K562 (cell line): ENCODE data around the gene CPED1. TPM values are rescaled to one million over a fixed set of nuclear protein-coding genes. Genes with fewer than 3 reads are reported as not detected.

Experiments
- ATAC-seq: fragments of 200-7000 bp; cut with Tn5 transposase; 3 replicates; pipeline ENCODE4 v1.9.1; 2020; ENCODE audit warnings: moderate library complexity
- BruUV-seq: library from RNA; stranded (reverse); fragments of 400-500 nt; replicated peaks from 2 replicates; lab custom pipeline; 2021; lab: Mats Ljungman, UMichigan
- CTCF ChIA-PET: fragments of 300-600 bp; formaldehyde crosslinking; extraction: SDS; loops from one replicate; lab custom pipeline; 2021; ENCODE audit warnings: low intra/inter-chr PET ratio; lab: Yijun Ruan, JAX
- POLR2A ChIA-PET: fragments of 300-600, 350-650 bp; sonication (Branson Sonifier 250); formaldehyde crosslinking; extraction: SDS; loops from one replicate; lab custom pipeline; 2021; ENCODE audit warnings: antibody characterized with exemption, inconsistent platforms; lab: Yijun Ruan, JAX
- DNase-seq, 4 experiments: peaks; one replicate each; pipeline versions ENCODE4 v3.0.0 to v3.0.0-alpha.2; 2011 to 2018; ENCODE audit warnings: low spot score in 3 of 4, mixed read lengths in 3 of 4; ENCODE audit errors: extremely low read depth in 1 of 4
- FAIRE-seq: peaks from 2 replicates; lab custom pipeline; 2011; peaks lifted over from hg19 to GRCh38; lab: Jason Lieb, UNC
- H2AFZ ChIP-seq: 2 replicates; pipeline ENCODE4 v1.6.0; 2011; ENCODE audit warnings: low read depth, low read length, control low read depth, inconsistent platforms
- H3K27ac ChIP-seq: fragments of 200-600 bp; 3 replicates; pipeline ENCODE4 v1.8.0; 2011; ENCODE audit warnings: low read depth, mild to moderate bottlenecking, control low read depth, inconsistent platforms, low read length, moderate library complexity, mixed read lengths; ENCODE audit errors: extremely low read depth
- H3K27me3 ChIP-seq, 2 experiments: fragments of 300-600 bp in 1 of 2; 2 replicates in 1 of 2; 3 replicates in 1 of 2; pipeline versions ENCODE4 v1.6.0 to v1.8.0; 2011; ENCODE audit warnings: inconsistent platforms in 2 of 2, low read length in 2 of 2, mild to moderate bottlenecking in 1 of 2, mixed read lengths in 1 of 2, moderate library complexity in 1 of 2; ENCODE audit not compliant: control insufficient read depth in 2 of 2, insufficient read depth in 2 of 2
- H3K36me3 ChIP-seq: fragments of 300-600 bp; 3 replicates; pipeline ENCODE4 v1.8.0; 2011; ENCODE audit warnings: mild to moderate bottlenecking, low read length, inconsistent platforms; ENCODE audit not compliant: control insufficient read depth, insufficient read depth
- H3K4me1 ChIP-seq, 2 experiments: fragments of 200-600 bp in 1 of 2; replicated peaks in 1 of 2; 2 replicates in 1 of 2; 3 replicates in 1 of 2; pipeline versions ENCODE4 v1.5.1 to v1.8.0; 2011; ENCODE audit warnings: inconsistent platforms in 2 of 2, low read length in 2 of 2, mild to moderate bottlenecking in 1 of 2, mixed read lengths in 1 of 2, moderate library complexity in 1 of 2; ENCODE audit not compliant: control insufficient read depth in 2 of 2, insufficient read depth in 2 of 2
- H3K4me2 ChIP-seq: 2 replicates; pipeline ENCODE4 v1.6.1; 2011; ENCODE audit warnings: low read length, control low read depth, inconsistent platforms, mixed read lengths; ENCODE audit not compliant: insufficient read depth
- H3K4me3 ChIP-seq: fragments of 200-600 bp; sonication (generic), shearing (Covaris generic); 2 replicates; pipeline ENCODE4 v1.5.1; 2016; ENCODE audit warnings: control low read depth, inconsistent platforms
- H3K79me2 ChIP-seq: fragments of 200-600 bp; 3 replicates; pipeline ENCODE4 v1.8.0; 2011; ENCODE audit warnings: low read length, inconsistent platforms; ENCODE audit not compliant: control insufficient read depth, insufficient read depth
- H3K9ac ChIP-seq, 2 experiments: 2 replicates each; pipeline versions ENCODE4 v1.6.0 to v1.6.1; 2011; ENCODE audit warnings: low read depth in 2 of 2, low read length in 2 of 2, control low read depth in 1 of 2, inconsistent platforms in 1 of 2, mild to moderate bottlenecking in 1 of 2, mixed read lengths in 1 of 2; ENCODE audit not compliant: insufficient read depth in 1 of 2
- H3K9me1 ChIP-seq: one replicate; pipeline ENCODE4 v1.6.0; 2011; ENCODE audit warnings: inconsistent platforms, mild to moderate bottlenecking, low read length, moderate library complexity; ENCODE audit not compliant: control insufficient read depth, insufficient read depth
- H3K9me3 ChIP-seq: replicated peaks from 2 replicates; pipeline ENCODE4 v1.5.1; 2011; ENCODE audit warnings: low read depth, low read length, inconsistent platforms; ENCODE audit not compliant: control insufficient read depth, insufficient read depth
- H4K20me1 ChIP-seq: replicated peaks from 2 replicates; pipeline ENCODE4 v1.6.1; 2011; ENCODE audit warnings: low read length, inconsistent platforms, mixed read lengths; ENCODE audit not compliant: control insufficient read depth, insufficient read depth
- ARID1B ChIP-seq: fragments of 450-650 bp; IDR thresholded peaks from 2 replicates; pipeline ENCODE4 v1.6.1; 2016; ENCODE audit warnings: antibody characterized with exemption, mild to moderate bottlenecking, inconsistent platforms
- ARNT ChIP-seq, 2 experiments: fragments of 450-650 bp; IDR thresholded peaks; 2 replicates each; pipeline ENCODE4 v1.6.1; 2016; ENCODE audit warnings: mild to moderate bottlenecking in 1 of 2
- ETV6 ChIP-seq, 3 experiments: fragments of 150-350 bp in 1 of 3; sonication (generic) in 1 of 3; formaldehyde crosslinking in 1 of 3; IDR thresholded peaks; 2 replicates each; pipeline versions ENCODE4 v1.6.1 to v1.8.0; 2014 to 2022; ENCODE audit warnings: borderline replicate concordance in 2 of 3, low read depth in 2 of 3, antibody characterized with exemption in 1 of 3, low read length in 1 of 3, mild to moderate bottlenecking in 1 of 3, missing genetic modification reagents in 1 of 3
- FOXA3 ChIP-seq, 2 experiments: fragments of 450-650 bp in 1 of 2; sonication (generic) in 1 of 2; formaldehyde crosslinking; IDR thresholded peaks in 1 of 2; conservative IDR thresholded peaks in 1 of 2; 2 replicates each; pipeline versions ENCODE4 v1.4.0 to v1.8.0; 2020 to 2022; ENCODE audit warnings: mild to moderate bottlenecking in 2 of 2, missing genetic modification reagents in 1 of 2
- HBP1 ChIP-seq: fragments of 450-650 bp; formaldehyde crosslinking; IDR thresholded peaks from 2 replicates; pipeline ENCODE4 v1.4.0; 2022; ENCODE audit warnings: missing genetic modification characterization
- HLTF ChIP-seq: fragments of 450-650 bp; IDR thresholded peaks from 2 replicates; pipeline ENCODE4 v1.6.1; 2016
- MLLT1 ChIP-seq, 2 experiments: fragments of 450-650 bp; IDR thresholded peaks; 2 replicates each; pipeline ENCODE4 v1.6.1; 2016
- NCOA4 ChIP-seq: fragments of 450-650 bp; IDR thresholded peaks from 2 replicates; pipeline ENCODE4 v1.6.1; 2018; ENCODE audit warnings: mild to moderate bottlenecking; ENCODE audit not compliant: partially characterized antibody
- NRF1 ChIP-seq, 2 experiments: fragments of 450-650 bp; IDR thresholded peaks in 1 of 2; conservative IDR thresholded peaks in 1 of 2; 2 replicates each; pipeline ENCODE4 v1.6.1; 2014; ENCODE audit warnings: mild to moderate bottlenecking in 2 of 2
- RBM39 ChIP-seq: fragments of 200-400 bp; formaldehyde crosslinking; optimal IDR thresholded peaks from 2 replicates; pipeline ENCODE3; 2018; ENCODE audit warnings: low read depth, low read length
- SMAD1 ChIP-seq: fragments of 150-350 bp; IDR thresholded peaks from 2 replicates; pipeline ENCODE4 v1.6.1; 2014; ENCODE audit warnings: low read length, low read depth; ENCODE audit not compliant: partially characterized antibody
- ZNF512 ChIP-seq: IDR thresholded peaks from 2 replicates; pipeline ENCODE4 v1.6.1; 2016; ENCODE audit warnings: missing genetic modification characterization, missing compliant biosample characterization
- WGBS: fragments of 100-300 bp; shearing (Covaris generic); methylation state at CpG from one replicate; pipeline ENCODE4 v1.1.6; 2016; ENCODE audit warnings: low coverage, mixed read lengths; ENCODE audit not compliant: insufficient coverage; ENCODE audit errors: missing lambda C conversion rate; 5-methylcytosine and 5-hydroxymethylcytosine counted together
- in situ Hi-C: fragments of 300-500 bp; cut with MboI; formaldehyde crosslinking; loops from 4 replicates; pipeline ENCODE4 v1.15.0; 2018; ENCODE audit warnings: inconsistent platforms, mixed read lengths
- intact Hi-C: fragments of 100-400 bp; cut with micrococcal nuclease; formaldehyde crosslinking; loops from 2 replicates; pipeline ENCODE4 v1.14.2; 2022
- polyA plus RNA-seq, 8 experiments: library from polyadenylated mRNA; depleted of rRNA in 4 of 8; stranded (reverse) in 5 of 8; unstranded in 3 of 8; fragments of >200 nt; fragmentation: Nextera tagmentation in 2 of 8; fragmentation: Illumina TruSeq in 1 of 8; extraction: Ambion mirVana in 2 of 8; extraction: Trizol in 1 of 8; gene quantifications; 2 replicates each; pipeline versions ENCODE4 v1.2.1 to v1.2.3, GENCODE V29; 2011 to 2014; ENCODE audit warnings: inconsistent platforms in 1 of 8, missing spikeins in 1 of 8
- total RNA-seq, 7 experiments: library from RNA; depleted of rRNA in 6 of 7; stranded (reverse); fragments of >200 nt in 6 of 7; fragmentation: Illumina TruSeq in 2 of 7; extraction: Trizol in 2 of 7; gene quantifications; 2 replicates each; pipeline versions ENCODE4 v1.2.1 to v1.2.3, GENCODE V29; 2011 to 2021; ENCODE audit warnings: low replicate concordance in 1 of 7

Gene CPED1
- total and polyA plus RNA-seq, 9 of the 15 experiments (the other 6 are each of a cell fraction or from before 2014, with no cell fraction given), result 195 to 393 (median 290) TPM

- TF ChIP-seq NRF1 (conservative IDR thresholded peaks at IDR 0.05 in 1 of 2, IDR thresholded peaks at IDR 0.05 in 1 of 2), result no peak
- TF ChIP-seq FOXA3 (CRISPR knock-in tag; conservative IDR thresholded peaks at IDR 0.05 in 1 of 2, IDR thresholded peaks at IDR 0.05 in 1 of 2), result peak in 1 of 2 experiments; percentile 22; a peak in 2 of 4 replicates
- TF ChIP-seq ARID1B, result peak; percentile 54
- TF ChIP-seq, all 486 proteins: peak for 76
Measured at GRCh38 chr7:120994512-120995410, 6.2 kb downstream of the CPED1 start (continued).

GRCh38 chr7:120995654-120996053 is 7.1 kb downstream of the CPED1 start:
- H4K20me1 ChIP-seq, result no peaks in the 10 kb centered on the region
- peak overlapping the region; percentile 61 to 87; a peak in 3 of 4 replicates for H3K9ac ChIP-seq
- H3K4me2 ChIP-seq, result peak overlapping the region; percentile 89
- 48% methylated on average over 2 of the region's 2 CpGs for WGBS
- H3K27ac ChIP-seq, result peak overlapping the region; percentile 20; the same call in 2 of the 3 replicates
- intact Hi-C loops (no loop called here), in situ Hi-C loops (loop anchor here (5.0 kb wide), 1 partner anchor 82 kb away; no protein-coding TSS in a partner anchor)
- no peaks in the 10 kb centered on the region for H3K9me1 ChIP-seq
- CTCF ChIA-PET, result interaction anchor here (1.2 to 1.4 kb wide), 2 partner anchors 12 to 85 kb away, joined by 3 read pairs; no protein-coding TSS in a partner anchor
- no TSS peak for BruUV-seq
- peaks cover 10 to 36% of the 10 kb centered on the region in 2 experiments for H3K4me1 ChIP-seq
- no peak overlapping the region for H2AFZ ChIP-seq
- DNase-seq, result no peak
- no peak for FAIRE-seq
- H3K36me3 ChIP-seq, result peaks cover 91% of the 10 kb centered on the region
- H3K79me2 ChIP-seq, result peaks cover 100% of the 10 kb centered on the region
- no peaks in the 10 kb centered on the region for H3K27me3 ChIP-seq
- POLR2A ChIA-PET, result interaction anchor here (0.6 to 3.7 kb wide), 9 partner anchors 9 to 511 kb away, joined by 3 to 14 read pairs (median 4); no protein-coding TSS in a partner anchor
- ATAC-seq, result no peak
- peak overlapping the region; percentile 4; the same call in 1 of the 2 replicates for H3K4me3 ChIP-seq
- H3K9me3 ChIP-seq, result no peaks in the 10 kb centered on the region
- peak in 1 of 2 experiments; percentile 61; a peak in 1 of 4 replicates for TF ChIP-seq ARNT (IDR thresholded peaks at IDR 0.05)
- TF ChIP-seq ETV6 (IDR thresholded peaks at IDR 0.05; ENCODE audit: borderline replicate concordance in 1 of 2, low read depth in 2 of 2, low read length in 1 of 2), result no peak
- no peak for TF ChIP-seq ETV6 (CRISPR knock-in tag; IDR thresholded peaks at IDR 0.05; ENCODE audit: borderline replicate concordance)
- TF ChIP-seq NCOA4, result peak; percentile 77
- no peak for TF ChIP-seq SMAD1
- TF ChIP-seq ZNF512, result peak; percentile 96
- peak; percentile 91 to 94 for TF ChIP-seq MLLT1 (IDR thresholded peaks at IDR 0.05)
- TF ChIP-seq RBM39, result peak; percentile 85
- 0 out of 2 replicates have a peak, but pooled peaks have one; percentile 10 for TF ChIP-seq HBP1
- TF ChIP-seq HLTF, result peak; percentile 78
